HCT116 (cell line): ENCODE data around the gene PCNX1. TPM values are rescaled to one million over a fixed set of nuclear protein-coding genes. Genes with fewer than 3 reads are reported as not detected.

Experiments used
- ATAC-seq: fragments of 200-7000 bp; cut with Tn5 transposase; 2 replicates; pipeline ENCODE4 v1.9.1; 2020; ENCODE audit warnings: mild to moderate bottlenecking, moderate library complexity
- BruUV-seq: library from RNA; stranded (reverse); fragments of 400-500 nt; replicated peaks from 2 replicates; lab custom pipeline; 2021; lab: Mats Ljungman, UMichigan
- CTCF ChIA-PET: fragments of 300-600 bp; sonication (Branson Sonifier 250); formaldehyde crosslinking; loops from one replicate; lab custom pipeline; 2021; ENCODE audit warnings: antibody characterized with exemption; lab: Charles Lee
- POLR2A ChIA-PET: fragments of 300-600, 350-600 bp; sonication (Branson Sonifier 250); formaldehyde crosslinking; loops from one replicate; lab custom pipeline; 2021; ENCODE audit warnings: antibody characterized with exemption; lab: Charles Lee
- RAD21 ChIA-PET, 2 experiments: fragments of 300-600 bp; sonication (Branson Sonifier 250); formaldehyde crosslinking; loops; one replicate each; lab custom pipeline; 2023; ENCODE audit warnings: low total read pairs in 2 of 2; ENCODE audit not compliant: uncharacterized antibody in 2 of 2, unreplicated experiment in 2 of 2, low non-redundant PET in 1 of 2; lab: Charles Lee
- DNase-seq: peaks from one replicate; pipeline ENCODE4 v3.0.0-alpha.2; 2010; ENCODE audit warnings: low read depth, low spot score
- H2AFZ ChIP-seq: fragments of 200-600 bp; shearing (Covaris generic), sonication (generic); 2 replicates; pipeline ENCODE4 v1.6.1; 2017; ENCODE audit warnings: low read depth, mixed run types, mixed read lengths, antibody characterized with exemption, low read length; ENCODE audit not compliant: poor library complexity, severe bottlenecking
- H3K27ac ChIP-seq: 2 replicates; pipeline ENCODE4 v1.5.1; 2012; ENCODE audit warnings: low read depth, low read length
- H3K27me3 ChIP-seq: fragments of 200-600 bp; sonication (generic); 2 replicates; pipeline ENCODE4 v1.6.1; 2016; ENCODE audit warnings: mixed run types, low read length, mixed read lengths; ENCODE audit not compliant: insufficient read depth
- H3K36me3 ChIP-seq, 2 experiments: fragments of 200-500 bp in 1 of 2; fragments of 200-600 bp in 1 of 2; sonication (Bioruptor generic) in 1 of 2; sonication (generic) in 1 of 2; 2 replicates each; pipeline versions ENCODE4 v1.5.1 to v1.6.1; 2014 to 2016; ENCODE audit warnings: low read length in 2 of 2, inconsistent platforms in 1 of 2, mixed read lengths in 1 of 2, mixed run types in 1 of 2; ENCODE audit not compliant: insufficient read depth in 2 of 2, control insufficient read depth in 1 of 2
- H3K4me1 ChIP-seq, 2 experiments: fragments of 200-600 bp in 1 of 2; sonication (generic) in 1 of 2; 2 replicates each; pipeline versions ENCODE4 v1.5.1 to v1.6.1; 2012 to 2017; ENCODE audit warnings: low read length in 2 of 2, inconsistent platforms in 1 of 2, mild to moderate bottlenecking in 1 of 2, mixed read lengths in 1 of 2, mixed run types in 1 of 2, moderate library complexity in 1 of 2; ENCODE audit not compliant: insufficient read depth in 2 of 2, control insufficient read depth in 1 of 2
- H3K4me2 ChIP-seq: fragments of 200-600 bp; sonication (generic); 2 replicates; pipeline ENCODE4 v1.6.1; 2017; ENCODE audit warnings: mixed run types, low read length, mixed read lengths
- H3K4me3 ChIP-seq, 2 experiments: fragments of 200-600 bp in 1 of 2; sonication (generic) in 1 of 2; replicated peaks in 1 of 2; 2 replicates each; pipeline ENCODE4 v1.5.1; 2011 to 2016; ENCODE audit warnings: low read length in 2 of 2, control low read depth in 1 of 2, low read depth in 1 of 2, mild to moderate bottlenecking in 1 of 2, mixed read lengths in 1 of 2, mixed run types in 1 of 2
- H3K79me2 ChIP-seq: fragments of 200-600 bp; sonication (generic); 2 replicates; pipeline ENCODE4 v1.6.1; 2017; ENCODE audit warnings: mild to moderate bottlenecking, mixed run types, low read length, moderate library complexity, mixed read lengths; ENCODE audit not compliant: insufficient read depth
- H3K9ac ChIP-seq: fragments of 200-600 bp; sonication (generic); 2 replicates; pipeline ENCODE4 v1.6.1; 2016; ENCODE audit warnings: low read length, mixed read lengths
- H3K9me2 ChIP-seq: fragments of 200-600 bp; sonication (generic), shearing (Covaris generic); 2 replicates; pipeline ENCODE4 v1.6.1; 2017; ENCODE audit warnings: mixed run types, mild to moderate bottlenecking, moderate library complexity; ENCODE audit not compliant: insufficient read depth
- H3K9me3 ChIP-seq, 2 experiments: fragments of 200-500 bp in 1 of 2; fragments of 200-600 bp in 1 of 2; sonication (Bioruptor generic) in 1 of 2; sonication (generic) in 1 of 2; 2 replicates each; pipeline ENCODE4 v1.6.1; 2014 to 2017; ENCODE audit warnings: low read length in 2 of 2, mixed read lengths in 2 of 2, inconsistent platforms in 1 of 2, low read depth in 1 of 2, mild to moderate bottlenecking in 1 of 2, mixed run types in 1 of 2, moderate library complexity in 1 of 2; ENCODE audit not compliant: control insufficient read depth in 1 of 2, insufficient read depth in 1 of 2
- H4K20me1 ChIP-seq: fragments of 200-600 bp; sonication (generic), shearing (Covaris generic); 2 replicates; pipeline ENCODE4 v1.6.1; 2017; ENCODE audit warnings: mixed run types, mild to moderate bottlenecking, moderate library complexity; ENCODE audit not compliant: insufficient read depth
- CEBPB ChIP-seq: IDR thresholded peaks from 2 replicates; pipeline ENCODE4 v1.6.1; 2012; ENCODE audit warnings: low read depth
- ELF1 ChIP-seq: IDR thresholded peaks from 2 replicates; pipeline ENCODE4 v1.6.1; 2012; ENCODE audit warnings: low read depth, borderline replicate concordance
- EZH2 ChIP-seq: fragments of 200-600 bp; sonication (generic); IDR thresholded peaks from 2 replicates; pipeline ENCODE4 v1.6.1; 2017; ENCODE audit warnings: antibody characterized with exemption, mixed run types
- EZH2phosphoT487 ChIP-seq: fragments of 200-600 bp; IDR thresholded peaks from 2 replicates; pipeline ENCODE4 v1.6.1; 2018; ENCODE audit warnings: antibody characterized with exemption, borderline replicate concordance
- JUND ChIP-seq: IDR thresholded peaks from 2 replicates; pipeline ENCODE4 v1.6.1; 2012
- POLR2AphosphoS5 ChIP-seq: IDR thresholded peaks from 2 replicates; pipeline ENCODE4 v1.6.1; 2011; ENCODE audit warnings: mild to moderate bottlenecking, low read depth, low read length, moderate library complexity
- RAD21 ChIP-seq: IDR thresholded peaks from 2 replicates; pipeline ENCODE4 v1.6.1; 2012; ENCODE audit warnings: low read depth, mild to moderate bottlenecking
- REST ChIP-seq: IDR thresholded peaks from 2 replicates; pipeline ENCODE4 v1.6.1; 2012; ENCODE audit warnings: low read depth
- SIN3A ChIP-seq: IDR thresholded peaks from 2 replicates; pipeline ENCODE4 v1.6.1; 2012; ENCODE audit warnings: low read depth
- SRF ChIP-seq: IDR thresholded peaks from 2 replicates; pipeline ENCODE4 v1.6.1; 2012; ENCODE audit warnings: low read depth
- TCF7L2 ChIP-seq: IDR thresholded peaks from 2 replicates; pipeline ENCODE4 v1.7.0; 2011; ENCODE audit warnings: borderline replicate concordance, inconsistent platforms; ENCODE audit not compliant: insufficient read depth, insufficient read length; ENCODE audit errors: extremely low read depth
- YY1 ChIP-seq: IDR thresholded peaks from 2 replicates; pipeline ENCODE4 v1.6.1; 2011; ENCODE audit warnings: low read length, low read depth, moderate library complexity, mild to moderate bottlenecking; ENCODE audit not compliant: insufficient replicate concordance; ENCODE audit errors: extremely low read depth
- ZFX ChIP-seq: fragments of 450-650 bp; IDR thresholded peaks from 2 replicates; pipeline ENCODE4 v1.6.1; 2017
- ZNF274 ChIP-seq: fragments of 200-500 bp; sonication (Bioruptor generic); IDR thresholded peaks from 2 replicates; pipeline ENCODE4 v1.6.1; 2014; ENCODE audit warnings: mild to moderate bottlenecking, low read depth, low read length, inconsistent platforms
- intact Hi-C: fragments of 100-400 bp; cut with micrococcal nuclease; formaldehyde crosslinking; loops from 2 replicates; pipeline ENCODE4 v1.10.0; 2022
- total RNA-seq: library from RNA; stranded (reverse); gene quantifications from one replicate; pipeline ENCODE4 v1.2.1, GENCODE V29; 2021; ENCODE audit not compliant: unreplicated experiment
- TF ChIP-seq, protein P1 (sequence below): IDR thresholded peaks from 2 replicates; pipeline ENCODE4 v1.6.1; 2011; ENCODE audit warnings: mild to moderate bottlenecking, low read length, moderate library complexity; ENCODE audit not compliant: insufficient replicate concordance; ENCODE audit errors: extremely low read depth
- TF ChIP-seq, protein P2 (sequence below): IDR thresholded peaks from 2 replicates; pipeline ENCODE4 v1.6.1; 2012

Gene PCNX1
- total RNA-seq, 1 experiment from 2014 or later = 52.2 TPM

DNA sequence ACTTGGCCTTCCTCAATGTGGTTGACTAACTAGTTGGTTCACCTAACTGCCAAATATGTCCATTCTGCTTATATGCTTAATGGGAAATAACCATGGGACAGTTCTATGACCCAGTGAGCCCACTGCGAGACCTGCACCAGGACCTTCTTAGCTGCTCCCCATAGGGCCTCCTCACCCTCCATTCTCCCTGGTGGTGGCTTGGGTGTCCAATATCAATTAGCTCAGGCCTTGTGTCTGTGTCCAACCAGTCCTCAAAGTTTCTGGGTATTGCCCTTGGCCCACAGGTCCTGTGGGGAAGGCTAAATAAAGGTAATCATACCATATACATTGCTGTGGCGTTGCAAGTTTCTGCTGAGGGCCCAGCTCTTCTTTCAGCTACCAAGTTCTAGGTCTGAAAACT lies 228.2 kb downstream of the PCNX1 start:
- ChIA-PET POLR2A (no interaction called here), CTCF (interaction anchor here (1.4 kb wide), 1 partner anchor 618 kb away, joined by 4 read pairs; no protein-coding TSS in a partner anchor), RAD21 (no interaction called here)
- TF ChIP-seq, protein P1, sequence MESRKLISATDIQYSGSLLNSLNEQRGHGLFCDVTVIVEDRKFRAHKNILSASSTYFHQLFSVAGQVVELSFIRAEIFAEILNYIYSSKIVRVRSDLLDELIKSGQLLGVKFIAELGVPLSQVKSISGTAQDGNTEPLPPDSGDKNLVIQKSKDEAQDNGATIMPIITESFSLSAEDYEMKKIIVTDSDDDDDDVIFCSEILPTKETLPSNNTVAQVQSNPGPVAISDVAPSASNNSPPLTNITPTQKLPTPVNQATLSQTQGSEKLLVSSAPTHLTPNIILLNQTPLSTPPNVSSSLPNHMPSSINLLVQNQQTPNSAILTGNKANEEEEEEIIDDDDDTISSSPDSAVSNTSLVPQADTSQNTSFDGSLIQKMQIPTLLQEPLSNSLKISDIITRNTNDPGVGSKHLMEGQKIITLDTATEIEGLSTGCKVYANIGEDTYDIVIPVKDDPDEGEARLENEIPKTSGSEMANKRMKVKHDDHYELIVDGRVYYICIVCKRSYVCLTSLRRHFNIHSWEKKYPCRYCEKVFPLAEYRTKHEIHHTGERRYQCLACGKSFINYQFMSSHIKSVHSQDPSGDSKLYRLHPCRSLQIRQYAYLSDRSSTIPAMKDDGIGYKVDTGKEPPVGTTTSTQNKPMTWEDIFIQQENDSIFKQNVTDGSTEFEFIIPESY = no peak
- no peak for TF ChIP-seq ZNF274
- TF ChIP-seq ZFX = no peak
- TF ChIP-seq RAD21 = no peak
- TF ChIP-seq YY1 = no peak
- no peak for TF ChIP-seq EZH2phosphoT487
- TF ChIP-seq, protein P2, sequence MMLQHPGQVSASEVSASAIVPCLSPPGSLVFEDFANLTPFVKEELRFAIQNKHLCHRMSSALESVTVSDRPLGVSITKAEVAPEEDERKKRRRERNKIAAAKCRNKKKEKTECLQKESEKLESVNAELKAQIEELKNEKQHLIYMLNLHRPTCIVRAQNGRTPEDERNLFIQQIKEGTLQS = no peak
- no peak for TF ChIP-seq TCF7L2
- TF ChIP-seq SIN3A = no peak
- no peak for TF ChIP-seq CEBPB
- TF ChIP-seq ELF1 = no peak
- TF ChIP-seq SRF = no peak
- no peak for TF ChIP-seq REST
- no peak for TF ChIP-seq POLR2AphosphoS5
- TF ChIP-seq EZH2 = no peak
- no peak for TF ChIP-seq JUND
- ATAC-seq (no peak), DNase-seq (no peak)
- H2AFZ ChIP-seq = no peak overlapping the region
- intact Hi-C loops = no loop called here
- H3K27me3 ChIP-seq = no peaks in the 10 kb centered on the region
- no peak overlapping the region for H3K9ac ChIP-seq
- H4K20me1 ChIP-seq = no peaks in the 10 kb centered on the region
- H3K9me2 ChIP-seq = no peaks in the 10 kb centered on the region
- BruUV-seq = no TSS peak
- no peak overlapping the region for H3K27ac ChIP-seq
- H3K4me3 ChIP-seq = no peak overlapping the region
- H3K79me2 ChIP-seq = no peaks in the 10 kb centered on the region
- H3K4me1 ChIP-seq = peaks cover under 1 to 15% of the 10 kb centered on the region in 2 experiments; a peak in 3 of 4 replicates
- H3K36me3 ChIP-seq = no peaks in the 10 kb centered on the region
- H3K4me2 ChIP-seq = no peak overlapping the region
- no peaks in the 10 kb centered on the region for H3K9me3 ChIP-seq
